Bronchial epithelial cell (primary cell): ENCODE results near the gene PXYLP1. TPM values are rescaled to one million over a fixed set of nuclear protein-coding genes. Genes with fewer than 3 reads are reported as not detected.

Experiments used
- DNase-seq: peaks from one replicate; pipeline ENCODE4 v3.0.0-alpha.2; 2010; ENCODE audit warnings: low read depth
- FAIRE-seq: peaks from 2 replicates; lab custom pipeline; 2011; peaks lifted over from hg19 to GRCh38; lab: Jason Lieb, UNC
- H3K27me3 ChIP-seq: 2 replicates; pipeline ENCODE4 v1.5.1; 2011; ENCODE audit warnings: low read length; ENCODE audit not compliant: control insufficient read depth, insufficient read depth
- H3K36me3 ChIP-seq: 2 replicates; pipeline ENCODE4 v1.5.1; 2011; ENCODE audit warnings: low read length; ENCODE audit not compliant: control insufficient read depth, insufficient read depth
- H3K4me3 ChIP-seq: 2 replicates; pipeline ENCODE4 v1.5.1; 2011; ENCODE audit warnings: mild to moderate bottlenecking, low read depth, low read length, control low read depth
- CTCF ChIP-seq: IDR thresholded peaks from 2 replicates; pipeline ENCODE4 v1.5.1; 2011; ENCODE audit warnings: mild to moderate bottlenecking, moderate library complexity, low read length, control low read depth, inconsistent platforms; ENCODE audit not compliant: insufficient read depth, severe bottlenecking
- total RNA-seq: library from RNA; depleted of rRNA; stranded (reverse); fragments of >200 nt; gene quantifications from 2 replicates; pipeline ENCODE4 v1.2.1, GENCODE V29; 2014

The PXYLP1 gene
- total RNA-seq, 1 donor from 2014 or later, result 9.0 TPM

- no peak for FAIRE-seq
Measured at GRCh38 chr3:141306922-141307321, 75.3 kb downstream of the PXYLP1 start.

GRCh38 chr3:141307351-141308059, 75.9 kb downstream of the PXYLP1 start:
- H3K27me3 ChIP-seq, result no peaks in the 10 kb centered on the region
- no peaks in the 10 kb centered on the region for H3K36me3 ChIP-seq
- H3K4me3 ChIP-seq, result no peak overlapping the region
- no peak for TF ChIP-seq CTCF
- FAIRE-seq, result no peak
- DNase-seq, result no peak

More at GRCh38 chr3:141306922-141307321, 75.3 kb downstream of the PXYLP1 start:
- no peaks in the 10 kb centered on the region for H3K27me3 ChIP-seq
- no peak overlapping the region for H3K4me3 ChIP-seq
- no peaks in the 10 kb centered on the region for H3K36me3 ChIP-seq
- no peak for DNase-seq
- no peak for TF ChIP-seq CTCF

- H3K4me3 ChIP-seq, result no peak overlapping the region
- no peaks in the 10 kb centered on the region for H3K27me3 ChIP-seq
- FAIRE-seq, result no peak
- no peaks in the 10 kb centered on the region for H3K36me3 ChIP-seq
- peak; percentile 87 for TF ChIP-seq CTCF
- peak; percentile 75 for DNase-seq
Measured at GRCh38 chr3:141308588-141309218, 77.1 kb downstream of the PXYLP1 start.

- Histone ChIP-seq H3K36me3 (no peaks in the 10 kb centered on the region), H3K4me3 (peak overlapping the region; percentile 85), H3K27me3 (no peaks in the 10 kb centered on the region)
- TF ChIP-seq CTCF, result no peak
- DNase-seq (no peak), FAIRE-seq (no peak)
Measured at GRCh38 chr3:141311170-141311495, 79.5 kb downstream of the PXYLP1 start.

- peak; percentile 93 for DNase-seq
- no peaks in the 10 kb centered on the region for H3K27me3 ChIP-seq
- no peak for FAIRE-seq
Measured at GRCh38 chr3:141311496-141312353, 80.1 kb downstream of the PXYLP1 start.

More at GRCh38 chr3:141311496-141312353, 80.1 kb downstream of the PXYLP1 start:
- Histone ChIP-seq H3K4me3 (peak overlapping the region; percentile 85), H3K36me3 (no peaks in the 10 kb centered on the region)
- TF ChIP-seq CTCF, result peak; percentile 84
